ENCODE measurements around the gene LIN28A.

Gene LIN28A

DNA sequence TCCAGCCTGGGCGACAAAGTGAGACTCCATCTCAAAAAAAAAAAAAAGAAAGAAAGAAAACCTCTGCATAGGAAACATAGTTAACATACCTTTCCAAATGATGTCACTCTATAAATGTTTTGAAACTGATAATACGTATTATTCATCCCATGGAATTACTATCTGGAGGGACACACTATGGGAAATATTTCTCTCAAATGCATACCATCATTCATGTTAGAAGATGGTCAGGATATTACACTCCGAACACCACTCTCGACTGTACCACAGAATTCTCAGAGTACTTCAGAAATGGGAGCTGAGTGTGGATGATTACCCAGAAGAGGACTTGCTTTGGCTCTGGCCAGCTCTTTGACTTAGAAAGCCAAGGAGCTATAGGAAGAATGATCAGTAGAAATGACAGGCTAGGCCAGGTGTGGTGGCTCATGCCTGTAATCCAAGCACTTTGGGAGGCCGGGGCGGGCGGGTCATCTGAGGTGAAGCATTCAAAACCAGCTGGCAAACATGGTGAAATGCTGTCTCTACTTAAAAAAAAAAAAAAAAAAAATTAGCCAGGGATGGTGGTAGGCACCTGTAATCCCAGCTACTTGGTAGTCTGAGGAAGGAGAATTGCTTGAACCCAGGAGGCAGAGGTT is 5.2 kb upstream of the LIN28A start:
- H3K4me1 Mint-ChIP-seq (ENCODE audit: low read depth) = peaks cover 16% of the 10 kb centered on the region
- H3K27me3 Mint-ChIP-seq = peaks cover 42% of the 10 kb centered on the region
- H3K27ac Mint-ChIP-seq = no peak overlapping the region

GRCh38 chr1:26408604-26409003 is 2.0 kb upstream of the LIN28A start:
- no peaks in the 10 kb centered on the region for H3K36me3 Mint-ChIP-seq (ENCODE audit: low read depth)
- peaks cover 26% of the 10 kb centered on the region for H3K4me1 Mint-ChIP-seq (ENCODE audit: low read depth)
- peak; percentile 85 for DNase-seq
- no peak overlapping the region for H3K4me3 Mint-ChIP-seq
- H3K27ac Mint-ChIP-seq = no peak overlapping the region
- H3K27me3 Mint-ChIP-seq = peaks cover 59% of the 10 kb centered on the region
- no peaks in the 10 kb centered on the region for H3K9me3 Mint-ChIP-seq

More for the DNA sequence above, 5.2 kb upstream of the LIN28A start:
- no peak for DNase-seq
- no peaks in the 10 kb centered on the region for H3K36me3 Mint-ChIP-seq (ENCODE audit: low read depth)
- no peak overlapping the region for H3K4me3 Mint-ChIP-seq
- H3K9me3 Mint-ChIP-seq = no peaks in the 10 kb centered on the region

- Mint-ChIP-seq H3K4me1 (ENCODE audit: low read depth) (peaks cover 26% of the 10 kb centered on the region), H3K27ac (no peak overlapping the region), H3K36me3 (ENCODE audit: low read depth) (no peaks in the 10 kb centered on the region), H3K9me3 (no peaks in the 10 kb centered on the region), H3K27me3 (peaks cover 58% of the 10 kb centered on the region), H3K4me3 (no peak overlapping the region)
- no peak for DNase-seq
Observed at GRCh38 chr1:26409191-26409807, 1.3 kb upstream of the LIN28A start.

GRCh38 chr1:26411624-26412074 is 1.0 kb downstream of the LIN28A start:
- peak; percentile 14 for DNase-seq
- Mint-ChIP-seq H3K4me3 (no peak overlapping the region), H3K4me1 (ENCODE audit: low read depth) (peaks cover 26% of the 10 kb centered on the region), H3K9me3 (no peaks in the 10 kb centered on the region), H3K36me3 (ENCODE audit: low read depth) (no peaks in the 10 kb centered on the region), H3K27me3 (peaks cover 54% of the 10 kb centered on the region), H3K27ac (no peak overlapping the region)

DNA sequence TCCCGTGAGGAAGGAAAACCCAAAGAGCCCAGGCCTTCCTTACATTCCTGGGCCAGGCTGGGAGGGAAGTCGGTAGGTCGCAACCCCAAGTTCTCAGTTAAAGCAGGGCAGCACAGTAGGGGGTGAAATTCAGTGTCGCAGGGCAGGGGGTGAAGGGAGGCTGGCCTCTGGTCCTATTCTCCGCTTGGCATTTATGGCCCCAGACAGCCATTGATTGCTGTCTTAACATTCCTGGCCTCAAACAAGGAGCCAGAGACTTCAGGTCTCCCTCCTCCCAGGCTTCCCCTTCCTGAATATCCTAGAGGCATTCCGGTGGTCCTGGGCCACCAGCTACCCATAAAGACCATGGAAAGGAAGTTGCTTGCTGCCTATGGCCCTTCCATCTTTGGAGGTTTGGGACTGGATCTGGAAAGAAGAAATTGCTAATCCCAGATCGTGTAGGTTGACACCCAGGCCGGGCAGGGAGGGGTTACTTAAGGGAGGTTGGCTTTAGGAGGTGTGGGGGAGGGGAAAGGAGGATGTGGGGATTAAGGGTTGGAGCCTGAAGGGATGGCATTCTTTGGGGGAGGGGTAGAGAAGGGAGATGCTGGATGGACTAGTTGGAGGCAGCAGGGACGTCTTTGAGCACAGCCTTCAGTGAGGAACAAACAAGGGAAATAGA is 1.7 kb downstream of the LIN28A start:
- DNase-seq = peak; percentile 20
- H3K9me3 Mint-ChIP-seq = no peaks in the 10 kb centered on the region
- no peak overlapping the region for H3K4me3 Mint-ChIP-seq
- no peak overlapping the region for H3K27ac Mint-ChIP-seq
- H3K4me1 Mint-ChIP-seq (ENCODE audit: low read depth) = peaks cover 29% of the 10 kb centered on the region
- H3K27me3 Mint-ChIP-seq = peaks cover 54% of the 10 kb centered on the region
- no peaks in the 10 kb centered on the region for H3K36me3 Mint-ChIP-seq (ENCODE audit: low read depth)

GRCh38 chr1:26413031-26413430 is 2.4 kb downstream of the LIN28A start:
- peaks cover 54% of the 10 kb centered on the region for H3K27me3 Mint-ChIP-seq
- no peaks in the 10 kb centered on the region for H3K9me3 Mint-ChIP-seq
- no peak overlapping the region for H3K4me3 Mint-ChIP-seq
- H3K36me3 Mint-ChIP-seq (ENCODE audit: low read depth) = no peaks in the 10 kb centered on the region
- DNase-seq = no peak
- H3K27ac Mint-ChIP-seq = no peak overlapping the region
- H3K4me1 Mint-ChIP-seq (ENCODE audit: low read depth) = peaks cover 29% of the 10 kb centered on the region

DNA sequence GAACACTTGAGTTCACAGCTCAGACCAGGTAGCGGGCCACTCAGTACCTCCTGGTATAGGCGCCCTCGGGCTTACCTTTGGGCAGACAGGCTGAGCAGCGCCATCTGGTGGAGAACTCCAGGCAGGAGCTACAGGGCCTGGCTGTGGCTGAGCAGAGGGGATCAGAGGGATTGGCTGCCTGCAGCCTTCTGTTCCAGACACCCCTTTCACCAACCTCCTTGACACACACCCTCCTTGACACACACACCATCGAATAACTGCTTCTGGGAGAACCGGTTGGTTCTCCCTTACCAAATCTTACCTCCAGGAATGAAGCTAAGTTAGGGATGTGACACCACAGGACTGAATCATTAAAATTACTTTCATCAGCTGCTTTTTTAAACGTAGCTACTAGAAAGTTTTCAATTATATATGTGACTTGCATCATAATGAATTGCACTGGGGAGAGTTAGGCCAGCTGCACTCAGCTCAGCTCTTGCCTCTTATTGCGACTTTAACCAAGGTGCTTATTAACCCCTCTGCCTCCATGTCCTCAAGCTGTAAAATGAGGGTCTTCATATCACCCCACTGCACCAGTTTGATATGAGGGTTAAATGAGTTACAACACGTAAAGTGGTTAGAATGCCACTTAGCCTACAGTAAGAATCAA is 6.6 kb downstream of the LIN28A start:
- no peak overlapping the region for H3K4me3 Mint-ChIP-seq
- no peak overlapping the region for H3K27ac Mint-ChIP-seq
- no peaks in the 10 kb centered on the region for H3K36me3 Mint-ChIP-seq (ENCODE audit: low read depth)
- H3K4me1 Mint-ChIP-seq (ENCODE audit: low read depth) = peaks cover 3% of the 10 kb centered on the region
- peaks cover 19% of the 10 kb centered on the region for H3K27me3 Mint-ChIP-seq
- H3K9me3 Mint-ChIP-seq = no peaks in the 10 kb centered on the region
- peak; percentile 88 for DNase-seq

DNA sequence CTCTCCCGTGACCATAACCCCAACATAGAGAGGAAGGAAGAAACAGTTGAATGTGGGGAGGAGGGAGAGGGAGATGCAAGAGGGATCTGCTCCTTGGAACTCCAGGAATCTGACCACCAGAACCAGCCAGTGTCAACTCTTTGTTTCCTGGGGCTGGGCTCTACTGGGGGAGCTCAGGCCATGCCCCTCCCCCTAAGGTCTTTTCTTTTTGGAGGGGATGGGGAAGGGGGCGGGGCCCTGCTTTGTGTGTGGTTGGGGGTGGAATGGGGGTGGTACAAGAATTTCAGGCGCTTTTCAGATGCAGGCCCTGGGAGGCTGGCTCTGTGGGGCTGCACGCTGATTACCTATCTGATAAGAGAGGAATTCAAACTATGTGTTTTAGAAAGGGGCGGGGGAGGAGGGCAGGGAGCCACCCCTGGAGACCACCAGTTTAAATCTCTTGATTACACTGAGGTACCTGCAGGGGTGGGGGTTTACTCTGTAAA is 8.3 kb downstream of the LIN28A start:
- Mint-ChIP-seq H3K27me3 (peaks cover 6% of the 10 kb centered on the region), H3K4me3 (no peak overlapping the region), H3K4me1 (ENCODE audit: low read depth) (peaks cover 3% of the 10 kb centered on the region), H3K27ac (no peak overlapping the region), H3K9me3 (no peaks in the 10 kb centered on the region), H3K36me3 (ENCODE audit: low read depth) (no peaks in the 10 kb centered on the region)
- peak; percentile 9 for DNase-seq

DNA sequence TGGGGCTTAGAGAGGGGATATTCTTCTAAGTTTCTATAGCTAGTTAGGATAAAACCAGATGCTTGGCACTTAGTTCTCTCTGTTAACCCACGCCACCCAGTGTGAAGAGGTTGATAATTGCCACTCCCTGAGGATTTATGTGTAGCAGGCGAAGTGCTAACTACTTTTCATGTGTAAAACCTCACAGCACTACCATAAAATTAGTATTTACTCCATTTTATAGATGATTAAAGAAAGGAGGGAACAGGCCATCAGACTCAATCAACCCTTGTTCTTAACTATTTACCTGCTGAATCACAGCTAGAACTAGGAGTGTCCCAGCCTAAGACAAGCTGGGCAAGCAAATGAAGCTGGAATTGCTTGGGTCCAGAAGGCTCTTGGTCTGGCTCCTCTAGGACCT is 8.9 kb downstream of the LIN28A start:
- H3K4me3 Mint-ChIP-seq = no peak overlapping the region
- no peaks in the 10 kb centered on the region for H3K36me3 Mint-ChIP-seq (ENCODE audit: low read depth)
- no peaks in the 10 kb centered on the region for H3K9me3 Mint-ChIP-seq
- peaks cover 4% of the 10 kb centered on the region for H3K27me3 Mint-ChIP-seq
- no peak overlapping the region for H3K27ac Mint-ChIP-seq
- H3K4me1 Mint-ChIP-seq (ENCODE audit: low read depth) = peaks cover 3% of the 10 kb centered on the region
- DNase-seq = no peak

DNA sequence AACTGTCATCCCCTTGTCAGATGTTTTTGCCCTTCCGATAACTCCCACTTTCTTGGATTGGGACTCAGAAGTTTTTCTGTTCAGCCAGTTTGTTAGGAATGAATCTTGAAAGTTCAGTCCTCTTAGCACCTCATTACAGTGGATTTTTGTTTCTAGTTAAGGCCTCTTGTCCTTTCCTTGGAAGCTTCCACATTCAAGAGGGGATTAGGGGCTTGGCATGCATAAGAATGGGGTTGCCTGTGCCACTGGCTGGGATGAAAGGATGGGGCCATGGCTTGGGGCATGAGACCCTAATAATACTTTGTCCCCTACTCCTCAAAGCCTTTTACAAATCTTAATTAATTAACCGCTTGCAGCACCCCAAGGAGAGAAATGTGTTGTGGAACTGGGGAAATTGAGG is 19.1 kb downstream of the LIN28A start:
- DNase-seq = no peak
- Mint-ChIP-seq H3K9me3 (no peaks in the 10 kb centered on the region), H3K4me1 (ENCODE audit: low read depth) (peaks cover 26% of the 10 kb centered on the region), H3K27ac (no peak overlapping the region), H3K4me3 (no peak overlapping the region), H3K36me3 (ENCODE audit: low read depth) (peaks cover 19% of the 10 kb centered on the region), H3K27me3 (no peaks in the 10 kb centered on the region)

DNA sequence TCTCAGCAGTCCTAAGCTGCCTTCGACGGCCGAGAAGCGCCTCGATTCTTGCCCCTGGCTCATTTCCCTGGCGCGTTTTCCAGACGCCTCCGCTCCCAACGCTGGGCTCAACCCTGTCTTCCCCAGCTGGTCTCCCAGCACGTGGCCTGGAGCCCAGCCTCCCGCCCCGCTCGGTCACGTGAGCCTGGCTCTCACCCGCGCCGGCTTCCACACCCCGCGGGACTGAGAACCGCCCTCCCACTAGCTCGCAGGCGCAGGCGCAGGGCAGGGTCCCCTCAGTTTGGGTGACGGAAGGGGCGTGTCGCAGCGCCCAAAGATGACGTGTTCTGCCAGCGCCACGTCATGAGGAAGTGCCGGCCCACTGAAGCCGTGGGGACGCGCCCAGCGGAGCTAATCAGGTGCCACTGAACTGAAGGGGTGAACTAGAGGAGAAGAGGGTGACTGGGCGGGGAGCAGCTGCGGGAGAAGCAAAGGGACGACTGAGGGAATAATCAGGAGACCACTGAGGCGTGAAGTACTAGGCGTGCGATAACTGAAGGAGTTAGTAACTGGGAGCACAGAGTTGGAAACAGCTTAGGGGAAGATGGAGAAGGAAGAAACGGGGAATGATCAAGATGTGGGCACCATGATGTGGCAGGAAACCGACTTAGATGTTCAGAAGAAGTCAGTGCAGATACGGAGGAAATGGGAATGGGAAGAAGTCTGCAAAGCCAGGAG is 21.5 kb downstream of the LIN28A start, which contains the start of gene DHDDS:
Gene DHDDS, plus strand, starts transcription at position 343 of the 717 bp plus-strand sequence. CDS start 625 bp downstream, outside the sequence.
- no peaks in the 10 kb centered on the region for H3K9me3 Mint-ChIP-seq
- H3K36me3 Mint-ChIP-seq (ENCODE audit: low read depth) = peaks cover 41% of the 10 kb centered on the region

GRCh38 chr1:26432793-26433192 is 22.2 kb downstream of the LIN28A start:
- Mint-ChIP-seq H3K9me3 (no peaks in the 10 kb centered on the region), H3K36me3 (ENCODE audit: low read depth) (peaks cover 45% of the 10 kb centered on the region), H3K27me3 (no peaks in the 10 kb centered on the region), H3K4me1 (ENCODE audit: low read depth) (peaks cover 26% of the 10 kb centered on the region), H3K4me3 (peak overlapping the region; percentile 90), H3K27ac (peak overlapping the region; percentile 92)
- no peak for DNase-seq

More for the DNA sequence above, 21.5 kb downstream of the LIN28A start, which contains the start of gene DHDDS:
- Mint-ChIP-seq H3K4me1 (ENCODE audit: low read depth) (peaks cover 26% of the 10 kb centered on the region), H3K27me3 (no peaks in the 10 kb centered on the region), H3K4me3 (peak within 1 kb of the TSS; percentile 90), H3K27ac (peak within 1 kb of the TSS; percentile 92)
- DNase-seq = peak; percentile 99

DNA sequence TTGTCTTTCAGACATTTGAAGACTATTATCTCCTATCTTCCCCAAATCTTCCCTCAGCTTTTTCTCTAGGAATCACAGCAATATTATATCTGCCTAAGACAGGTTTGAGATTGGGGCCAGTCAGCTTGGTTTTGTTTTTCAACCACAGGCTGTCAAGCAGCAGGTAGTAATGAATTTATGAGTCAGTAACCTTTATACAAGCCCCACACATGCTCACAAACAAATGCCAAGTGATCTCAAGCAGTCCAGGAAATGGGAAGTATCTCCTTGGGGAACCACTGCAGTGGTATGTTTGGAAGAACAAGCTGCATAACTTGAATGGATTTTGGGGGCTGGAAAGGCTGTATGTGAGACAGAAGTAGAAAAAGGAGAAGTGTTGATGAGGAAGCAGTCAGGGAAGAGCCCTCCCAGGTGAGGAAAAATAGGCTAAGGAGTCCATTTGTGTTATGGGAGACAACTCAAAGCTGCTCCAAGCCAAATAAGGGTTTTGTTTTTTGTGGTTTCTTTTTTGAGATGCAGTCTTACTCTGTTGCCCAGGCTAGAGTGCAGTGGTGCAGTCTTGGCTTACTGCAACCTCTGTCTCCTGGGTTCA is 23.6 kb downstream of the LIN28A start:
- Mint-ChIP-seq H3K36me3 (ENCODE audit: low read depth) (peaks cover 59% of the 10 kb centered on the region), H3K4me1 (ENCODE audit: low read depth) (peaks cover 26% of the 10 kb centered on the region), H3K4me3 (peak overlapping the region; percentile 90), H3K9me3 (no peaks in the 10 kb centered on the region), H3K27ac (no peak overlapping the region), H3K27me3 (no peaks in the 10 kb centered on the region)
- no peak for DNase-seq

- Mint-ChIP-seq H3K4me1 (ENCODE audit: low read depth) (peaks cover 12% of the 10 kb centered on the region), H3K36me3 (ENCODE audit: low read depth) (peaks cover 87% of the 10 kb centered on the region), H3K4me3 (no peak overlapping the region), H3K27ac (no peak overlapping the region), H3K27me3 (no peaks in the 10 kb centered on the region), H3K9me3 (no peaks in the 10 kb centered on the region)
- DNase-seq = no peak
Observed at GRCh38 chr1:26438041-26438440, 27.4 kb downstream of the LIN28A start.
